D721Med (cell line): ENCODE results near the gene HEPHL1.

Source experiments
- DNase-seq: peaks from one replicate; pipeline ENCODE4 v3.0.0; 2011; ENCODE audit warnings: low spot score; ENCODE audit not compliant: insufficient read length
- FAIRE-seq: peaks from 2 replicates; lab custom pipeline; 2011; peaks lifted over from hg19 to GRCh38; lab: Jason Lieb, UNC
- CTCF ChIP-seq: IDR thresholded peaks from 2 replicates; pipeline ENCODE4 v1.5.1; 2012; ENCODE audit warnings: mild to moderate bottlenecking, control low read depth; ENCODE audit not compliant: insufficient read depth; ENCODE audit errors: missing control alignments

HEPHL1 gene

GRCh38 chr11:94077552-94078293, 56.6 kb downstream of the HEPHL1 start:
- FAIRE-seq (no peak), DNase-seq (no peak)
- no peak for TF ChIP-seq CTCF

GRCh38 chr11:94084164-94084563, 63.0 kb downstream of the HEPHL1 start:
- FAIRE-seq (no peak), DNase-seq (no peak)
- TF ChIP-seq CTCF, result no peak

GRCh38 chr11:94088906-94089305, 67.8 kb downstream of the HEPHL1 start:
- no peak for DNase-seq
- no peak for FAIRE-seq
- no peak for TF ChIP-seq CTCF

GRCh38 chr11:94089341-94089740, 68.2 kb downstream of the HEPHL1 start:
- DNase-seq, result no peak
- TF ChIP-seq CTCF, result no peak

GRCh38 chr11:94090401-94090800, 69.2 kb downstream of the HEPHL1 start:
- no peak for TF ChIP-seq CTCF
- DNase-seq (no peak), FAIRE-seq (no peak)

More at GRCh38 chr11:94089341-94089740, 68.2 kb downstream of the HEPHL1 start:
- no peak for FAIRE-seq

- no peak for DNase-seq
- no peak for TF ChIP-seq CTCF
- FAIRE-seq, result no peak
Observed at GRCh38 chr11:94091091-94091490, 69.9 kb downstream of the HEPHL1 start.

GRCh38 chr11:94100253-94100652, 79.1 kb downstream of the HEPHL1 start:
- no peak for FAIRE-seq
- TF ChIP-seq CTCF, result no peak
- DNase-seq, result no peak
